Fibroblast of pulmonary artery (primary cell): ENCODE results near the gene UTY.

Experiments used
- DNase-seq: peaks from one replicate; pipeline ENCODE4 v3.0.0-alpha.2; 2010; ENCODE audit warnings: low read depth
- H3K4me3 ChIP-seq: replicated peaks from 2 replicates; pipeline ENCODE4 v1.5.1; 2011; ENCODE audit warnings: low read depth, mild to moderate bottlenecking, control low read depth, low read length, moderate library complexity
- CTCF ChIP-seq: IDR thresholded peaks from 2 replicates; pipeline ENCODE4 v1.5.1; 2011; ENCODE audit warnings: mild to moderate bottlenecking, control low read depth, low read length, inconsistent platforms; ENCODE audit errors: missing control alignments

UTY gene

GRCh38 chrY:13227354-13227953, 252.4 kb downstream of the UTY start:
- no peak overlapping the region for H3K4me3 ChIP-seq
- TF ChIP-seq CTCF, result no peak
- no peak for DNase-seq

GRCh38 chrY:13210961-13211646, 268.7 kb downstream of the UTY start:
- no peak overlapping the region for H3K4me3 ChIP-seq
- no peak for TF ChIP-seq CTCF
- peak; percentile 3 for DNase-seq

GRCh38 chrY:13205214-13205613, 274.6 kb downstream of the UTY start:
- no peak for DNase-seq
- TF ChIP-seq CTCF, result no peak
- no peak overlapping the region for H3K4me3 ChIP-seq
